Measurements from ENCODE around the gene PTH2R. TPM values are rescaled to one million over a fixed set of nuclear protein-coding genes. Genes with fewer than 3 reads are reported as not detected.

The PTH2R gene
- total and polyA plus RNA-seq, 2 donors (not counting 3 experiments of a cell fraction or from before 2014, with no cell fraction given): not detected

GRCh38 chr2:208492069-208492468 is 85.5 kb downstream of the PTH2R start:
- no peak overlapping the region for H3K4me2 ChIP-seq (ENCODE audit: insufficient read depth, low read length)
- no peak for FAIRE-seq
- CTCF ChIA-PET: no interaction called here
- no peaks in the 10 kb centered on the region for H3K9me3 ChIP-seq (replicated peaks; ENCODE audit: control insufficient read depth, insufficient read depth, low read length)
- H3K27ac ChIP-seq (ENCODE audit: insufficient read depth, low read depth, low read length): no peak overlapping the region
- H4K20me1 ChIP-seq (replicated peaks; ENCODE audit: control insufficient read depth, extremely low read depth, insufficient read depth, low read length): no peaks in the 10 kb centered on the region
- H3K27me3 ChIP-seq (ENCODE audit: control insufficient read depth in 2 of 2, insufficient read depth in 2 of 2, low read length in 2 of 2): no peaks in the 10 kb centered on the region
- H3K9ac ChIP-seq (replicated peaks; ENCODE audit: extremely low read depth, insufficient read depth, low read length): no peak overlapping the region
- no peaks in the 10 kb centered on the region for H3K79me2 ChIP-seq (ENCODE audit: control insufficient read depth, insufficient read depth, low read length)
- POLR2A ChIA-PET: no interaction called here
- no peak overlapping the region for H2AFZ ChIP-seq (ENCODE audit: low read depth, low read length)
- dilution Hi-C loops (cut with MboI; ENCODE audit: extremely low pct_ligation_motif_present, low sequenced_read_pairs): no loop called here
- H3K36me3 ChIP-seq (ENCODE audit: control insufficient read depth in 2 of 2, extremely low read depth in 1 of 2, insufficient read depth in 2 of 2, low read length in 2 of 2): no peaks in the 10 kb centered on the region
- no TSS peak for BruUV-seq (replicated peaks)
- no peaks in the 10 kb centered on the region for H3K4me1 ChIP-seq (ENCODE audit: control insufficient read depth, extremely low read depth, insufficient read depth, low read length)
- TF ChIP-seq POLR2A (IDR thresholded peaks at IDR 0.05; ENCODE audit: low read depth, low read length) (no peak), MYC (IDR thresholded peaks at IDR 0.05; ENCODE audit: low read depth, low read length) (no peak), POLR2AphosphoS5 (IDR thresholded peaks at IDR 0.05; ENCODE audit: insufficient read depth, low read depth, low read length) (no peak), FOS (IDR thresholded peaks at IDR 0.05; ENCODE audit: borderline replicate concordance, insufficient read depth, low read length) (no peak), JUN (IDR thresholded peaks at IDR 0.05; ENCODE audit: borderline replicate concordance, insufficient read depth, insufficient read length, low read depth) (no peak)
- no peak for DNase-seq (ENCODE audit: low read depth, low spot score)
- H3K4me3 ChIP-seq (replicated peaks in 1 of 3; ENCODE audit: insufficient read depth in 1 of 3, low read depth in 1 of 3, low read length in 3 of 3): no peak overlapping the region
- no peaks in the 10 kb centered on the region for H3K9me1 ChIP-seq (replicated peaks; ENCODE audit: control insufficient read depth, extremely low read depth, insufficient read depth, low read length)
- intact Hi-C loops (cut with micrococcal nuclease): no loop called here

GRCh38 chr2:208493186-208493585 is 86.6 kb downstream of the PTH2R start:
- no TSS peak for BruUV-seq (replicated peaks)
- no peak for FAIRE-seq
- Histone ChIP-seq H3K4me2 (ENCODE audit: insufficient read depth, low read length) (no peak overlapping the region), H3K36me3 (ENCODE audit: control insufficient read depth in 2 of 2, extremely low read depth in 1 of 2, insufficient read depth in 2 of 2, low read length in 2 of 2) (no peaks in the 10 kb centered on the region), H3K9ac (replicated peaks; ENCODE audit: extremely low read depth, insufficient read depth, low read length) (no peak overlapping the region), H3K9me3 (replicated peaks; ENCODE audit: control insufficient read depth, insufficient read depth, low read length) (no peaks in the 10 kb centered on the region), H3K9me1 (replicated peaks; ENCODE audit: control insufficient read depth, extremely low read depth, insufficient read depth, low read length) (no peaks in the 10 kb centered on the region), H3K27me3 (ENCODE audit: control insufficient read depth in 2 of 2, insufficient read depth in 2 of 2, low read length in 2 of 2) (no peaks in the 10 kb centered on the region), H3K27ac (ENCODE audit: insufficient read depth, low read depth, low read length) (no peak overlapping the region), H2AFZ (ENCODE audit: low read depth, low read length) (no peak overlapping the region), H3K79me2 (ENCODE audit: control insufficient read depth, insufficient read depth, low read length) (no peaks in the 10 kb centered on the region), H3K4me1 (ENCODE audit: control insufficient read depth, extremely low read depth, insufficient read depth, low read length) (no peaks in the 10 kb centered on the region), H4K20me1 (replicated peaks; ENCODE audit: control insufficient read depth, extremely low read depth, insufficient read depth, low read length) (no peaks in the 10 kb centered on the region), H3K4me3 (replicated peaks in 1 of 3; ENCODE audit: insufficient read depth in 1 of 3, low read depth in 1 of 3, low read length in 3 of 3) (no peak overlapping the region)
- dilution Hi-C loops (cut with MboI; ENCODE audit: extremely low pct_ligation_motif_present, low sequenced_read_pairs): no loop called here
- POLR2A ChIA-PET: no interaction called here
- DNase-seq (ENCODE audit: low read depth, low spot score): no peak
- CTCF ChIA-PET: no interaction called here
- TF ChIP-seq POLR2A (IDR thresholded peaks at IDR 0.05; ENCODE audit: low read depth, low read length) (no peak), JUN (IDR thresholded peaks at IDR 0.05; ENCODE audit: borderline replicate concordance, insufficient read depth, insufficient read length, low read depth) (no peak), MAX (IDR thresholded peaks at IDR 0.05; ENCODE audit: insufficient read depth, insufficient read length) (no peak), FOS (IDR thresholded peaks at IDR 0.05; ENCODE audit: borderline replicate concordance, insufficient read depth, low read length) (no peak), GATA2 (IDR thresholded peaks at IDR 0.05; ENCODE audit: insufficient read depth, insufficient read length, low read depth, low read length) (no peak), POLR2AphosphoS5 (IDR thresholded peaks at IDR 0.05; ENCODE audit: insufficient read depth, low read depth, low read length) (no peak), EZH2 (IDR thresholded peaks at IDR 0.05; ENCODE audit: borderline replicate concordance, low read depth, low read length, severe bottlenecking) (no peak), CTCF (IDR thresholded peaks at IDR 0.05; ENCODE audit: extremely low read depth in 1 of 2, insufficient read depth in 1 of 2, low read depth in 1 of 2, low read length in 2 of 2) (no peak), MYC (IDR thresholded peaks at IDR 0.05; ENCODE audit: low read depth, low read length) (no peak)
- intact Hi-C loops (cut with micrococcal nuclease): no loop called here
